ENCODE data around the gene COA7.

The COA7 gene

DNA sequence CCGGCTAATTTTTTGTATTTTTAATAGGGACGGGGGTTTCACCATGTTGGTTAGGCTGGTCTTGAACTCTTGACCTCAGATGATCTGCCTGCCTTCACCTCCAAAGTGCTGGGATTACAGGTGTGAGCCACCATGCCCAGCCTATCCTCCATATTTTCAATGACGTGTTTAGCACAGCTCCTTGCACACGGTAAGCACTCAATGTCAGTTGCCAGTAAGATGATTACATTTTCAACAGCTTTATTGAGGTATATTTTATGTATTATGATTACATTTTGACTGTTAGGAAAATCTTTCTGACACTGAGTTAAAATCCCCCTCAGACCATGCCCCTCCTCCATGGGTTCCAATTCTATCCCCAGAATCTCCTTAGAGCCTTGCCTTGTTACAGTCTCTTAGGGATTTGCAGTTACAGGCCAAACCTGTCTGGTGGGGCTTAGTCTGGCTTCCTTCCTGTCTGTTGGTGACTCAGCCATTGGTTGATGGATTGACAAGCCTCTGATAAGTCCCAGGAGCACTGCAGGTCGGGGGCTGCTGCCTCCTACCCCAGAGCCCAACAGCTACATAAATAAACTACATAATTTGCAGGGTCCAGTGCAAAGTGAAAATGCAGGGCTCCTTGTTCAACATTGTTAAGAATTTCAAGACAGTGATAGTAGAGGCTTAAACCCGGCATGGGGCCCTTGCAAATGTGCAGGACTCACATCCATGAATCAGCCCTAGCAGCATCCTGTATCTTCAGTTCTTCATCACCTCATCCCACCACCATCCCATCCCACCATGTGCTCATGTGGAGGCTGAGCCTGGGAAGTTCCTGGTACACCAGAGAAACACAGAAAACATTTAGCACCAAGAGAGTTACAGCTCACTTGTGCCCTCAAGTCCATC is 23.4 kb downstream of the COA7 start:
- in situ Hi-C loops (cut with MboI; ENCODE audit: low sequenced_read_pairs) = no loop called here

DNA sequence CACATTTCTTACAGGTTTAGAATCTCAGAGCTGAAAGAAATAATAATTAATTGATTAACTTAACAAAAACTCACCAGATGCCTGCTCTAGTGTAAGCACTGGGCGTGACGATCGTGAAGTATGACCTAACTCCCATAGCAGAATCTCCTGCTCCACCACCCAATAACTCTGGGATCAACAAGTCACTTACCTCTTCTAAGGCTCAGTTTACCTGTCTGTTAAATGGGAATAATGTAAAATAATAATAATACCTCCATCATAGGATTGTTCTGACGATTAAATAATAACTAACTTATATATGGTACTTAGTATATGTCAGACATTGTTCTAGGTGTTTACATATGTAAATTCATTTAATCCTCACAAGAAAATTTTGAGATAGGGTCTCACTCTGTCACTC is 24.6 kb downstream of the COA7 start:
- in situ Hi-C loops (cut with MboI; ENCODE audit: low sequenced_read_pairs) = no loop called here

DNA sequence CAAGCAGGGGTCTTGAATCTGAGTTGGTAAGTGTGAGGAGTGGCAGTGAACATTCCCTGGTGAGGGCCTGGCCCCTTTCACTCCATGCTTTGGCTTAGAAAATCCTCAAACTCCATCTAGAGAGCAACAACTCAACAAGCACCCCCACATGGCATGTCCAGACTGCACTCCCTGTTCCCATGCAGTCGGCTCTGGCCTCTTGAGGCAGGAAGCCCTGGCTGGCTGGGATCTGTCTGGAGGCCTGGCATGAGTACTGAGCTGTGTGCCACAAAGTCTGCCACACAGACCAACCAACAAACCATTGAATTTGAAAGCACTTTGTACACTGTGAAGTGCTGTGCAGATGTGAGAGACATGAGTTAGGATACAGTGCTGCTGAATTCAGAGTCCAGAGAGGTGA is 25.2 kb downstream of the COA7 start:
- in situ Hi-C loops (cut with MboI; ENCODE audit: low sequenced_read_pairs) = no loop called here

DNA sequence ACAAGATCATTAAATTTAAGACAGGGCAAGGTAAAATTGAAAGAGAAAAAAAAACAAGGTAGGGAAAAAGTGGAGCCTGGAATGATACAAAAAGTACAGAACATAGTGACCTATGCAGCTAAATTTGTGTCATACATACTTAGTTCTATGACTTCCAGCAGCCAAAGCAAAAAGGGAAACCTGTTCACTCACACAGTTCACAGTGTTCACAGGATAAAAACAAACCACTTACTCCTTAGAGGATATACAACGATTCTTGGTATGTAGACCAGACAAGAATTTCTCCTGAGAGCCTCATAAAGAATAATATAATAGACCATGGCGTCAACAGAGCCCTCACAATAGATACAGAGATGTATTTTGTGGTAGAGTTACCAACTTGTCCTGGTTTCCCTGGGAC is 27.5 kb downstream of the COA7 start:
- in situ Hi-C loops (cut with MboI; ENCODE audit: low sequenced_read_pairs) = no loop called here

DNA sequence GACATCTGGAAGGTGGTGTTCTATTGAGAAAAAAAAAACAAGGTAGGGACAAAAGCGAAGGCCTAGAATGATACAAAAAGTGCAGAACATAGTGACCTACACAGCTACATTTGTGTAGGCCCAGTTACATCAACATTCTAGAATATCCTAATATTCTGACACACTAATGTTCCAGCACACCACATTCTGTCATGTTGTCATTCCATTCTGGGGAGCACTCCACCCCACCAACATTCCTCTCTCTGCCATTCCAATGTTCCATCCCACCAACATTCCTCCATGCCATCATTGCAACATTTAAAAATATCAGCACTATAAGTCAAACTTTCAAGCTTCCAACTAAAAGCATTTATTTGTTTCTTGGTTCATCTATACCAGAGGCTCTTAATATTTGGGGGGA is 28.5 kb downstream of the COA7 start:
- in situ Hi-C loops (cut with MboI; ENCODE audit: low sequenced_read_pairs) = no loop called here

DNA sequence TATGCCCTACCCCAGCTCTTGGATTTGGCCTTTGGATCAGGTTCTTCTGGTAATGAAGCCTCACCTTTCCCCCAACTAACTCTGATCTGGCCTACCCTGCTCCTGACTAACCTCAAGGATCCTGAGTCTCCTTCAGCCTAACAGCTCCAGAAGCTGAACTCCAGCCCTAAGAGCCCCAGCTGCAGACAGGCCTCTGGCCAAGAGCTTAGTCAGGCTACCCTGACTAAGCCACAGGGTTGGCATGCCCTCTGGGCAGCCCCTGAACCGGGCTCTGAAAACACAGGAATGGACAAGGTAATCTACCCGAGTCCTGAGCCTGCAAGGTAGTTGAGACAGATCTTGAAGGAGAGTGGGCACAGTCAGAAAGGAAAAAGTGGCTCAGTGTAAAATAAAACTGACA is 29.4 kb downstream of the COA7 start:
- in situ Hi-C loops (cut with MboI; ENCODE audit: low sequenced_read_pairs) = no loop called here

DNA sequence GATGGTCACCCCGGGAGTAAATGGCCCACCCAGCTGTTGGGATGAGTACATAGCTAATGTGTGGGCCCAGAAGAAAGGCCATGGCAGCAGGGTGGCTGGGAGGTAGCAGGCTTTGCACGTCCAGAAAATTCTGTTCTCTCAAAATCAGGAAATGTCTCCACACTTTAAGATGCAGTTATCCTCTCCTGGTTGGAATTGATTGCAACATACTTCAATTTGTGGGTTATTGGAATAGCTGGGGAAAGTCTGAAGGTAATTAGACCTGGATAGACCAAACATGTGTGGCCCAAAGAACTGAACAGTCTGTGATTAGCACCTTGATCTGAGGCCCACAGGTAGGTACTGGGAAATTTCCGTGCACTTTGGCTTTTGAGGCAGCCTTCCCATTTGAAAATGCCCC is 30.2 kb downstream of the COA7 start:
- in situ Hi-C loops (cut with MboI; ENCODE audit: low sequenced_read_pairs) = no loop called here

DNA sequence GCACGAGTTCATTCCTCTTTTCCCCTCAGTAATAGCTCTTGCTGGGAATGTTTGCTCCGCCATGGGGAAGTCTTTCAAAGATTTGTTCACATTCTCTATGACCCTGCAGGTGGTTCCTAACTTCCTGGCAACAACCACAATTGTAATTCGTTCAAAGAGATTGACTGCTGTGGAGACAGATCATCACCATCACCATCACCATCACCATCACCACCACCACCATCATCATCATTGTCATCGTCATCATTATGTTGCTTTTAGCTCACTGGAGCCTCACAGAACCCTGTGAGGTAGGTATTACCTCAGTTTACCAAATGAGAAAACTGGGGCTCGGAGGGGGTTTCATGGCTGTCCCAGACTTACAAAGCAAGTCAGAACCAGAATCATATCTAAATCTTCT is 30.9 kb downstream of the COA7 start:
- in situ Hi-C loops (cut with MboI; ENCODE audit: low sequenced_read_pairs) = no loop called here

DNA sequence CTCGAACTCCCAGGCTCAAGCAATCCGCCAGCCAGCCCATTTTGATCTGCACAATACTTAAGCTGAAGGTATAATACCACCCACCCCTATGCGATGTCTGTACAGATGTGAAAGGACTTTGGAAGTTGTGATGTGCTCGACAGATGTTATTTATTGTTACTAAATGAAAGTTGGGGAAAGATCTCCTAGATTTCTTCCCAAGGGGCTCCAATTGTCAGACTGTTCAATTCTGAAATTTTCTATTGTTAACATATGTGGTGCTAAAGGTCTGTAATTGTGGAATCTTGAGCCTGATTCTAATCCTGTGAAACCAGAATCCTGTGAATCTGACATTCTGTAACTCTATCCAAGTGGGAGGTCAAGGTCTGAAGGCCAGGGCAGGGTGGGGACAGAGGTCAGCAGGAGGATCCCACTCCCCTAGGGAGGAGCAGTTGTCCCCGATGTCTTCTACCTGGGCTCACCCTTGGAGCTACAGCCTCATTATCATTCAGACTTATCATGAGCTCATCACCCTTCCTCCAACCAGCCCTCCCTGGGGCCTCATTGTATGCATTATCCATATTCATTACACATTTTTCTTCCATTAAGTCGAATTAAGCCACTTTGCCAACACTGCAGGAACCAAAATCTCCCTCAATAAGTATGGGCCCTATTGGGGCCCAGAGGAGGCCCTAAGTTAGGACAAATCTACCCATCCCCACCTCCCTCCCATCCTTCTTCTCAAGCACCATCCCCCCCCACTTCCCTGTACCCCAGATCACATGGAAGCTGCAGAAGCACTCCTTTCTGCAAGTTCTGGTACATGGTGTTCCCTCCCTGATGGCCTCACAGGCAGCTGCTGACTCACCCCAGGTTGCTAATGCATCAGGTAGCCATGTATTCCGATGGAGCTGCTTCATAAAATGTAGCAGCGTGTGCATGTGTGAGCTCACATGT is 32.9 kb downstream of the COA7 start:
- in situ Hi-C loops (cut with MboI; ENCODE audit: low sequenced_read_pairs) = no loop called here

DNA sequence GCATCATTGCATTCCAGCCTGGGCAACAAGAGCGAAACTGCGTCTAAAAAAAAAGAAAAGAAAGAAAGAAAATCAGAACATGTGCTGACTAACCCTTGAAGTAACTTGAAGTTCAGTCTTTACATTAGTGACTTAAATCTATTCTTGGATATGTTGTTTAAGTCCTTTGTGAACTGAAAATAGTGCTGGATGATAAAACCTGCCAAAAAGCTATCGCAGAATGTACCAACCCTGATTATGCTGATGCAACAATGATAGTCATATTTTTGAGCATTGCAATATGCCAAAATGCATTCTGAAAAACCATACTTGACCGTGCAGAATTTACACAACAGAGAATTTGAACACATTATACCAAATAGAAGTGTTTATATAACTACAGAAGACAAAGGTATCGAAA is 34.4 kb downstream of the COA7 start:
- in situ Hi-C loops (cut with MboI; ENCODE audit: low sequenced_read_pairs) = no loop called here

DNA sequence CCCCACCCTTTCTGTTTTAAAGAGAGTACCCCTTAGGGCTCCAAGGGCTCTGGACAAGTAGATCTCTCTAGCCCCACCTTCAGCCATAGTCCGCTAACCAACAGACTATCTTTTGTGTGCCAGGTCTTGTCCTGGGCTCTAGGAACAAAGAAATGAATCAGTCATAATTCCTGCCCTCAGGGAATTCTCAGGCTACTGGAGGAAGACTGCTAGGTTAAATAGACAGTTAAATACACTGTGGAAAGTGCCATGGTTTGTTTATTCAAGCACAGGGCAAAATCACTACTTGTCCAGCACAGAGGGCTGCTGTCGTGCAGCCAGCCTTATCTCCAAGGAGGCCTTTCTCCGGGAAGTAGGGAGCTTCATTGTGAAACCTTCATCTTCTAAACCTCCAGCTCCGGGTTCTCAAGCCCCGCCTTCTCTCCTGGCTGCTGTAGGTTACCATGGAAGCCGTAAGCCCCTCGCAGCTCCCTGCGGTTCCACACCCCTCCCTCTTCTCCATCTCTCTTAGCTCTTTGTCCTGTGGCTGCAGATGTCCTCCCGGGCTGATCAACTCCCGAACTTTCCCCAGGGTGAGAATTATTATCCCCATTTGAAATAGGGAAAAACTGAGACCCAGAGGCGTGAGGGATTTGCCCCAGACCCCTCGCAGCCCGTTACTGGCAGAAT is 35.4 kb downstream of the COA7 start:
- in situ Hi-C loops (cut with MboI; ENCODE audit: low sequenced_read_pairs) = no loop called here

DNA sequence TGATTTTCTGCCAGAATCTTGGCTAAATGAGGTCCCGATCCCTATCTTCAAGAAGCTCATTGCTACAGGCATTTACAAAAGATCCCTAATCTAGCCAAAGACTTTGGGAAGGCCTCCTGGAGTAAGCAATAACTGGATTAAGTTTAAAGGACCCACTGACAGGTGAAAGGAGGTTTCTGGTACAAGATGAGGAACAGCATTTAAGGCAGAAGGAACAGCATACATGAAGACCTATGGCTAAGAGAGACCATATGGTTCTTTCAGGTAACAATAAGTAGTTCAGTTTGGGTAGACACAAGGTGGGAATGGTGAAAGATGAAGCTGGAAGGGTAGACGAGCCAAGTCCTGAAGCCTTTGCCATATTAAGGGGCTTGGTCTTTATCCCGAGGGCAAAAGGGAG is 37.3 kb downstream of the COA7 start:
- in situ Hi-C loops (cut with MboI; ENCODE audit: low sequenced_read_pairs) = no loop called here

DNA sequence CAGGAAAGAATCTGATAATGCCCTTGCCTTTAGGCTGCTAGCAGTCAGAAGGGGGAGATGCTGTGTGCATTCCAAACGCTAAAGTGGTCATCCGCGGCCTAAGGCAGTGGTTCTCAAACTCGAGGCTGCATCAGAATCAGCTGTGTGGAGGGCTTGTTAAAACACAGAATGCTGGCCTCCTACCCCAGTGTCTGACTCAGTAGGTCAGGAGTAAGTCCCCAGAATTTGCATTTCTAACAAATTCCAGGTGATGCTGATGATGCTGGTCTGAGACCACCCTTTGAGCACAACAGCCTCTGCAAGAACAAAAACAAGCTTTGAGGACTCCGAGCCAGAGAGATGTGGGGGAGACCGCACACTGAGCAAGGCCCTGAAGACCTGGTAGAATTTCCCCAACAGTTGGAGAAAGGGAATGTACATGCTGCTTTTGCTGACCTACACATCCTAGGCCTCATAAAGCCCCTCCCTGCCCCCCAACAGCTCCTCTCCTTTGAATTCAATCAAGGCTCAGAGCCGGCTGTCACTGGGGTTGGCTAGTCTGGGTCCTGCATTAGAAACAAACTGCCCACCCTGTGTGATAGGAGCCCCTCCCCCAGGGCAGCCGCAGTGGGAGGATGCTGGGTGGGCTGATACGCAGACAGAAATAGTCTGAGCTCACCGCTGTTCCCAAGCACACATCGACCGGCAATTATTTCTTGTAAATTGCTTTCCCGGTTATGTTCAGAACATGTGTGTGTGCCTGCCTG is 38.1 kb downstream of the COA7 start:
- in situ Hi-C loops (cut with MboI; ENCODE audit: low sequenced_read_pairs) = no loop called here

DNA sequence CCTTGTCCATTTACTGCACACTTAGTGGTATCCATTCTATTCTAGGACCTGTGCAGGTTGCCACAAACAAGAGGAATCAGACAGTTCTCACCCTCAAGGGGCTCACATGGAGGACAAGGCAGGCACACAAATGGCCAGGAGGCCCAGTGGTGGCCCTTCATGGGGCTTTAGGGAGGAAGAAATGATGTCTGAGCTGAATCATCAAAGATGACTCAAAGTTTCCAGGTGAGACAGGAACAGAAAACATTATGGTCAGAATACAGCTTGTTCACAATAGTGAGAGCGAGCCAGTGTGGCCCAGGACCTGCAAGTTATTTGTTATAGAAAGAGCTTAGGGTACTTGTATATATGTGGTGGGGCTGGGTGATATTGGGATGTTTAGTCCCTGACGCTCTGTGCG is 38.8 kb downstream of the COA7 start:
- in situ Hi-C loops (cut with MboI; ENCODE audit: low sequenced_read_pairs) = no loop called here

DNA sequence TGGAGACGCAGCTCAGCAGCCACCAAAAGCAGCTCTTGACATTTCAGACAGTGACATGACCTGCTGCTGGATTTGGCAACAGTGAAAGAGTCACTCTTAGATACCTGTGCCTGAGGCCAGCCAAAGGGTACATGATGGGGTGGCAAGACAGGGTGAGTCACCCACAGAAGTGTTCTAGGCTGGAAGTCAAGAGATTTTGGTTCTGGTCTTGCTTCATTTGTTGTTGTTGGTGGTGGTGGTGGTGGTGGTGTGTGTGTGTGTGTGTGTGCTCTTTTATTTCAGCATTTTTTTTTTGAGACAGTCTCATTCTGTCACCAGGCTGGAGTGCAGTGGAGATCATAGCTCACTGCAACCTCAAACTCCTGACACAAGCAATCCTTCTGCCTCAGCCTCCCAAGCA is 39.4 kb downstream of the COA7 start:
- in situ Hi-C loops (cut with MboI; ENCODE audit: low sequenced_read_pairs) = no loop called here

DNA sequence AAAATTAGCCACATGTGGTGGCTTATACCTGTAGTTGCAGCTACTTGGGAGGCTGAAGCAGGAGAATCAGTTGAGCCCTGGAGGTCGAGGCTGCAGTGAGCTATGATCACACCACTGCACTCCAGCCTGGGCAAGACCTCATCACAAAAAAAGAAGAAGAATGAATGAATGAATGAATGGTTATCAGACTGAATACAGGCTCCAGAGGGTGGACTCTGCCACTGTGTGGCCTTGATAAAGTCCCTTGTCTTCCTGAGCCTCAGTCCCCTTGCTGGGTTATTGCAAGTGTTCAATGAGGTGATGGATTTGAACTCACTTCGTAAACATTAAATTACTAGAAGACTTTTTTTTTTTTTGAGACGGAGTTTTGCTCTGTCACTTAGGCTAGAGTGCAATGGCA is 40.4 kb downstream of the COA7 start:
- in situ Hi-C loops (cut with MboI; ENCODE audit: low sequenced_read_pairs) = no loop called here

DNA sequence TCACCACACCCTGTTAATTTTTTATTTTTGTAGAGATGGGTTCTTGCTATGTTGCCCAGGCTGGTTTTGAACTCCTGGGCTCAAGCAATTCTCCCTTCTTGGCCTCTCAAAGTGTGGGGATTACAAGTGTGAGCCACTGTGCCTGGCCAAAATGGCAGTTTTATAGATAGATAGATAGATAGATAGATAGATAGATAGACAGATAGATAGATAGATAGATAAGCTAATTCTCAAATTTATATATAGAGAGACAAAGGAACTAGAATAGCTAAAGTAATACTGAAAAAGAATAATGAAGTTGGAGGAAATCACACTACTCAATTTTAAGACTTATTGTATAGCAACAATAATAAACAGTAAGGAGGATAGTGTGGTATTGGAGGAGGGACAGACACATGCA is 44.1 kb downstream of the COA7 start:
- in situ Hi-C loops (cut with MboI; ENCODE audit: low sequenced_read_pairs) = no loop called here

DNA sequence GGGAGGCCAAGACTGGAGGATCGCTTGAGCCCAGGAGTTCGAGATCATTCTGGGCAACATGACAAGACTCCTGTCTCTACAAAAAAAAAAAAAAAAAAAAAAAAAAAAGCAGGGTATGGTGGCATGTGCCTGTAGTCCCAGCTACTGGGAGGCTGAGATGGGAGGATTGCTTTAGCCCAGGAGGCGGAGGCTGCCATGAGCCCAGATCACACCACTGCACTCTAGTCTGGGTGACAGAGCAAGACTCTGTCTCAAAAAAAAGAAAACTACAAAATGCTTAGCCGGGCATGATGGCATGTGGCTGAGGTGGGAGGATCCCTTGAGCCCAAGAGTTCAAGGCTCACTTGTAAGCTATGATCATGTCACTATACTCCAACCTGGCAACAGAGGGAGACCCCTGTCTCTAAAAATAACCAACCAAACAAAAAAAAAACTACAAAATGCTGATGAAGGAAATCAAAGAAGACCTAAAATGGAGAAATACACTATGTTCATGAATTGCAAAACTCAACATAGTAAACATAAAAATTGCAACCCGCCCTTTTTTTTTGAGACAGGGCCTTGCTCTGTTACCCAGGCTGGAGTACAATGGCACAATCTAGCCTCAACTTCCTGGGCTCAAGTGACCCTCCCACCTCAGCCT is 44.8 kb downstream of the COA7 start:
- in situ Hi-C loops (cut with MboI; ENCODE audit: low sequenced_read_pairs) = no loop called here

DNA sequence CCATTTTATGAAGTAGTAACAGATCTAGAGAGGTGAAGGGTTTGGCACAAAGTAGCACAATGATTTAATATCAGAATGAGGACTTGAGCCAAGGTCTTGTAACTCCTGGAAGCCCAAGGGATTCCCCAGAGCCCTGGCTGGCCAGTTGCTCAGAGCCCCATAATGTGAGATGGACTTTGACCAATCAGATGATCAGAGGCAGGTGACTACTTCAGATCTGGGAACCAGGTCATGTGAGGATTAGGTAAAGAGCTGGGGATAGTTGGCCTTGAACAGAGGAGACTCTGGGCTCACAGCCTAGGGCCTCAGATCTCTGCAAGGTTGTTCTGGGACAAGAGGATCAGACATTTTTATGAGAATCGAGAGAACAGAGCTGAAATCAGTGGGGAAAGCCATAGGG is 46.2 kb downstream of the COA7 start:
- in situ Hi-C loops (cut with MboI; ENCODE audit: low sequenced_read_pairs) = no loop called here

DNA sequence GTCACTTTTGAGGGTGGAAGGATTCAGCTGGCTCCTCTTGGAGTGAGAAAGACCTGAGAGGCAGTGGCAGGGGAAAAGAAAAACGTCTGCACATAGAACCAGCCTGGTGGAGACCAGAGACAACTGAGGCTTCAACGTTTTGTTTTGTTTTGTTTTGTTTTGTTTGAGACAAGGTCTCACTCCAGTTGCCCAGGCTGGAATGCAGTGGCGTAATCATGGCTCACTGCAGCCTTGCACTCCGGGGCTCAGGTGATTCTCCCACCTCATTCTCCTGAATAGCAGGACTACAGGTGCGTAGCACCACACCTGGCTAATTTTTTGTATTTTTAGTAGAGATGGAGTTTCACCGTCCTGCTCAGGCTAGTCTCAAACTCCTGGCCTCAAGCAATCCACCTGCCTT is 52.9 kb downstream of the COA7 start:
- in situ Hi-C loops (cut with MboI; ENCODE audit: low sequenced_read_pairs) = no loop called here
